Renal cortex interstitium (tissue), 11 donors: ENCODE data around the gene PDCL3. TPM values are rescaled to one million over a fixed set of nuclear protein-coding genes. Genes with fewer than 3 reads are reported as not detected.

Source experiments
- DNase-seq, 11 donors: peaks; one replicate each; pipeline ENCODE4 v3.0.0-alpha.2; 2013; ENCODE audit warnings: low read depth in 9 of 11, low spot score in 4 of 11; ENCODE audit errors: extremely low read depth in 1 of 11
- polyA plus RNA-seq, 3 donors: library from polyadenylated mRNA; unstranded; fragments of 120-200 nt; gene quantifications; one replicate each; pipeline ENCODE4 v1.2.1, GENCODE V29; 2013; ENCODE audit not compliant: insufficient read length in 3 of 3

PDCL3 gene
- polyA plus RNA-seq, 3 donors = 25.6 to 37.4 (median 34.9) TPM

GRCh38 chr2:100596465-100596864 is 33.7 kb downstream of the PDCL3 start:
- DNase-seq = no peak

DNA sequence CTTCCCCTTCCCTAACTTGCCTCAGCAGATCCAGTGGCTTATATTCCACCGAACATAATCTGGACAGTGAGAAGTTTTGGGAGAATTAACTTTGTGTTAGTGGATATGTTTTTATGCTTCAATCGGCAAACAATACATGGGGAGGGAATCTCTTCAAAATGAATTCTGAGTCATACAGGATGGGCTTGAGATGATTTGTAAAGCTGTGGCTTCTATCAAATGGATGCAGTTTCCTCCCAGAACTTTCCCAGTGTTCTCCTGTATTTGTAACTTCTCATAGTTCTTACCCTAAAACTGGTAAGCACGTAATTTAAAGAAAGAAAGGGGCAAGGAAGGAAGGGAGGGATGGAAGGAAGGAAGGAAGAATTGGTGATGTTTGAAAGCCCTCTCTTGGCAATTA is 36.8 kb downstream of the PDCL3 start:
- DNase-seq = no peak

GRCh38 chr2:100601661-100602060 is 38.9 kb downstream of the PDCL3 start:
- no peak for DNase-seq

- no peak for DNase-seq
These were observed 40.6 kb downstream of the PDCL3 start for GRCh38 chr2:100603414-100603813.

- DNase-seq = no peak
These were observed 41.3 kb downstream of the PDCL3 start for GRCh38 chr2:100603948-100604633.

GRCh38 chr2:100606332-100606725 is 43.5 kb downstream of the PDCL3 start:
- DNase-seq = no peak

DNA sequence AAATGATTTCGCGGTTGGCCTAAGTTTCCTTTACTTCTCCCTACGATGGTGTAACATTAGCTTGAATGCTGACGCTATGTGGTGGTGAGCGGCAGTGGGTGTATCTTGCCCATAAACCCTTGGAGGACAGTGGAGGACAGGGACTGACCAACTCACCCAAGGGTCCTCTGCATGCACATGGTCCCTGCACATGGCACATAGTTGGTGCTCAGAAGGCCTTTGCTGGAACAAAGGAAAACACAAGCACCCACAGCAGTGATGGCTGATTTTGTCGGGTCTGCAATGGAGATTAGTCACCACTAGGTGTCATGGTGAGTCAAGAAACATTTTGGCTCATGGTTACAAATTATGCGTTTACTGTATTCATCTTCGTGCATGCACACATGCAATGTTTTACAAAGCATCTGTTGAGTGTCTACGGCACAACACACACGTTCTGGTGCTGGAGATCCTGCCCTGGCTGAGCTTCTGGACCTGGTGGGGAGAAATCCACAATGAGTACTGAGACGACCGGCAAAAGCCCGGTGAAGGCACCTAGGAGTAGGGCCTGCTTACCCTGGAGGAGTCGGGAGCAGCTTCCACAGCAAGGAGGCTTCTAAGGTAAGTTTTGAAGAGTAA is 44.0 kb downstream of the PDCL3 start:
- DNase-seq = peak in 6 of 11 donors; percentile 5 to 25 (median 22)

- peak; percentile 31 to 63 (median 48) for DNase-seq
These were observed 47.6 kb downstream of the PDCL3 start for GRCh38 chr2:100610381-100610831.

GRCh38 chr2:100611079-100612029 is 48.6 kb downstream of the PDCL3 start:
- no peak for DNase-seq

- DNase-seq = no peak
These were observed 49.7 kb downstream of the PDCL3 start for GRCh38 chr2:100612388-100613000.

GRCh38 chr2:100613719-100614118 is 50.9 kb downstream of the PDCL3 start:
- DNase-seq = no peak

GRCh38 chr2:100614455-100615000 is 51.7 kb downstream of the PDCL3 start:
- DNase-seq = no peak

GRCh38 chr2:100615471-100615870 is 52.7 kb downstream of the PDCL3 start:
- no peak for DNase-seq

GRCh38 chr2:100615886-100616285 is 53.1 kb downstream of the PDCL3 start:
- DNase-seq = no peak

- no peak for DNase-seq
These were observed 54.1 kb downstream of the PDCL3 start for GRCh38 chr2:100616841-100617390.

- DNase-seq = no peak
These were observed 57.2 kb downstream of the PDCL3 start for GRCh38 chr2:100619951-100620350.

DNA sequence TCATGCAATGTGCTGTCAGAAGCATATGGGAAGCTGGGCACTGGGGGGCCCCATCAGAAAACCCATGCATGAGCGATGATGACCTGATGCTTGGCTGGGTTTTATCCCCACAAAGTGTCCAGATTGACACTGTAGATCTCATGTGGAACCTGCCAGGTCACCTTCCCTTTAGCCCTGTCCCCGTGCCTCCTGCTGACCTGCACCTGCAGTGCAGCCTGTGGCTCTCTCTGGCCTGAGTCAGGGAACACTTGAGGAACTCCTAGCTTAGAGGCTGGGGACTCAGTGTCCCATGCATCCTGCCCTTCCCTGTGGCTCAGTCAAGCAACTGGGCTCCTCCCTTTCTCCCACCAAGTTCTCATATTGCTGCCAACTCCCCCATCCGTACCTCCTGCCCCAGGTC is 57.7 kb downstream of the PDCL3 start:
- DNase-seq = no peak

DNA sequence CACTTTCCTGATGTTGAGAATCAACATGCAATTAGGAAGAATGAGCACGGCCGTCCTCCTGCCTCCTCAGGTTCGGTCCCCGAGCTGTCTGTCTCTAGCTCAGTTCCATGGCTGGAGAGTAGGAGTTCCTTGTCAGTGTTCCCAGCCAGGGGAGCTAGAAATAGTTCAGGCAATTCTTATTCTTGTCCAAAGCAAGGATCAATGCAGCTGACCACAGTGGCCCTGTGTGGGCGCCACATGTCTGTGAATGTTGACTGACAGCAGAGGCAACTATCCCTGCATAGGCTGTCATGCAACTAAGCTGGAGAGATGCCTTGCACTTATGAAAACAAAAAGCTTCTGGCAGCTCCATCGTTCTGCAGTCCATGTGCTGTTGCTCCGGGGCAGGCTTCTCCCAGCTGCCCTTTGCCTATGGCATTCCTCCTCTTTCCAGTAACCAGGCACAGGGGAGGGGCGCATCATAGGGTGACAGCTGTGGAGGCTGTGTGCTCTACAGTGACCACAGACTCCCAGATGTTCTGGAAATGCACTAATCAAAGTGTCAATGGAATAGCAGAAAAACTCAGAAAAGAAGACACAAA is 58.7 kb downstream of the PDCL3 start:
- no peak for DNase-seq
